Activated CD8-positive, alpha-beta memory T cell treated with anti-CD3 and anti-CD28 coated beads, Interleukin-2, amount 10 ng/mL, durations not matched to agents 7 days and 5 days (primary cell): Measurements from ENCODE around the gene ZNF407. TPM values are rescaled to one million over a fixed set of nuclear protein-coding genes. Genes with fewer than 3 reads are reported as not detected.

Source experiments
- ATAC-seq: fragments of 150-1000 bp; cut with Tn5 transposase; one replicate; pipeline ENCODE4 v1.10.0; 2021; ENCODE audit warnings: moderate library complexity
- CTCF ChIA-PET: fragments of 350-600 bp; sonication (Branson Sonifier 250); formaldehyde crosslinking; loops from one replicate; lab custom pipeline; 2021; ENCODE audit warnings: antibody characterized with exemption; lab: Charles Lee
- DNase-seq: peaks from one replicate; pipeline ENCODE4 v3.0.0-alpha.2; 2020
- H3K27ac Mint-ChIP-seq: one replicate; pipeline ENCODE4 v1.8.0; 2021; ENCODE audit warnings: mild to moderate bottlenecking, mixed read lengths
- H3K27me3 Mint-ChIP-seq: one replicate; pipeline ENCODE4 v1.8.0; 2021; ENCODE audit warnings: mixed read lengths
- H3K36me3 Mint-ChIP-seq: one replicate; pipeline ENCODE4 v1.8.0; 2021; ENCODE audit warnings: mild to moderate bottlenecking, mixed read lengths
- H3K4me1 Mint-ChIP-seq: one replicate; pipeline ENCODE4 v1.8.0; 2021; ENCODE audit warnings: mixed read lengths
- H3K4me3 Mint-ChIP-seq: one replicate; pipeline ENCODE4 v1.8.0; 2021; ENCODE audit warnings: mild to moderate bottlenecking, moderate library complexity, mixed read lengths
- H3K9me3 Mint-ChIP-seq: one replicate; pipeline ENCODE4 v1.8.0; 2022; ENCODE audit warnings: low read depth, mixed read lengths
- total RNA-seq, 2 experiments: library from RNA; stranded (reverse); gene quantifications; one replicate each; pipeline ENCODE4 v1.2.3, GENCODE V29; 2021

ZNF407 gene
- total RNA-seq, 2 experiments from 2014 or later = 12.9 to 16.6 TPM

DNA sequence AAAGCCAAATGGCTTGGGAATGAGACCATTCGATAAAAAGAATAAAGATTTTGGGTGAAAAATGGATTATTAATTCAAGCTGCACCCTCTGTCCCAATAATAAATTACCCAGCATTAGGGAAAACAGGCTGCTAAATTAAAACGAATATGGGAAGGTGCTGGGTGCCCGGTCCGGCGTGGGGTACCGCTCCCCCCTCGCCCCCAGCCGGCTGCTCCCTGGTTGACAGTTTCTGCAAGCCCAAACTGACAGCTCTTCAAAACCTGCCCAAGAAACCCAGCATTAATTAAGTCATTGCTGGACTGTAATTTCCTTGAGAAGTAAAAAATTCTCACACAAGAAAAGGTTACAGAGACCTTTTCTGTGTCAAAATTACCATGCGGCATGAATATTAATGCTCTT lies 512.6 kb downstream of the ZNF407 start:
- ATAC-seq (no peak), DNase-seq (peak; percentile 14)
- no peak overlapping the region for H3K27ac Mint-ChIP-seq
- H3K27me3 Mint-ChIP-seq = no peaks in the 10 kb centered on the region
- no peak overlapping the region for H3K4me3 Mint-ChIP-seq
- CTCF ChIA-PET = no interaction called here
- H3K4me1 Mint-ChIP-seq = no peaks in the 10 kb centered on the region
- H3K9me3 Mint-ChIP-seq = no peaks in the 10 kb centered on the region
- no peaks in the 10 kb centered on the region for H3K36me3 Mint-ChIP-seq

GRCh38 chr18:75110846-75111415 lies 513.3 kb downstream of the ZNF407 start:
- Mint-ChIP-seq H3K27me3 (no peaks in the 10 kb centered on the region), H3K4me3 (no peak overlapping the region), H3K4me1 (no peaks in the 10 kb centered on the region), H3K9me3 (no peaks in the 10 kb centered on the region), H3K36me3 (no peaks in the 10 kb centered on the region), H3K27ac (no peak overlapping the region)
- ATAC-seq (no peak), DNase-seq (peak; percentile 28)
- CTCF ChIA-PET = no interaction called here

GRCh38 chr18:75111760-75112159 lies 514.1 kb downstream of the ZNF407 start:
- Mint-ChIP-seq H3K4me1 (no peaks in the 10 kb centered on the region), H3K27ac (no peak overlapping the region), H3K36me3 (no peaks in the 10 kb centered on the region), H3K4me3 (no peak overlapping the region), H3K27me3 (no peaks in the 10 kb centered on the region), H3K9me3 (no peaks in the 10 kb centered on the region)
- CTCF ChIA-PET = no interaction called here
- ATAC-seq (no peak), DNase-seq (no peak)

GRCh38 chr18:75112186-75113096 lies 514.8 kb downstream of the ZNF407 start:
- no peaks in the 10 kb centered on the region for H3K36me3 Mint-ChIP-seq
- H3K9me3 Mint-ChIP-seq = no peaks in the 10 kb centered on the region
- CTCF ChIA-PET = no interaction called here
- no peak overlapping the region for H3K27ac Mint-ChIP-seq
- H3K4me1 Mint-ChIP-seq = no peaks in the 10 kb centered on the region
- DNase-seq = no peak
- no peaks in the 10 kb centered on the region for H3K27me3 Mint-ChIP-seq
- no peak for ATAC-seq
- no peak overlapping the region for H3K4me3 Mint-ChIP-seq

GRCh38 chr18:75113455-75113854 lies 515.8 kb downstream of the ZNF407 start:
- H3K36me3 Mint-ChIP-seq = no peaks in the 10 kb centered on the region
- no peaks in the 10 kb centered on the region for H3K27me3 Mint-ChIP-seq
- no peak for ATAC-seq

DNA sequence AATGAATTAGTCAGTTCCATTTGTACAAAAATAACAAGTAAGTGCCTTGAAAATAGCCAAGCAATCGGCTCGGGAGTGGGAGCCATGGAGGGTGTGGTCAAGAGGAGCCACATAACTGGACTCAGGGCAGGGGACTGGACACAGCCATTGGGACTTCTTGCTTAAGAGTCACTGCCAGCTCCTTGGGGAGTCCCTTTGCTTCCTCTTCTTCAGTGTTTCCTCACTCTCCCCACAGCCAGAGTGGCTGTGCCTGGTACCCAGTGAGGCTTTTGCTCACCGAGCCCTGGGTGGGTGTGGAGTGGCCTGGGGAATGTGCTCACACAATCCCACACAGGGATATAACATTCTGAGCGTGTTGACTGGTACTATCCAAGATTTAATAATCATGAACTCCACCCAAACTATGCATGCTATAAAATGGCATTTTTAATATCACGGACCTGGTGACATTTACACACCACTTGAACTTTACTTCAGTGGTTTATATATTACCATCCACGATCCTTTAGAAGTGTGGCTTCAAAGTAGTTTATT lies 516.6 kb downstream of the ZNF407 start:
- CTCF ChIA-PET = no interaction called here
- H3K4me1 Mint-ChIP-seq = no peaks in the 10 kb centered on the region
- H3K9me3 Mint-ChIP-seq = no peaks in the 10 kb centered on the region

More at GRCh38 chr18:75113455-75113854, 515.8 kb downstream of the ZNF407 start:
- no peak overlapping the region for H3K4me3 Mint-ChIP-seq
- H3K4me1 Mint-ChIP-seq = no peaks in the 10 kb centered on the region
- CTCF ChIA-PET = no interaction called here
- H3K9me3 Mint-ChIP-seq = no peaks in the 10 kb centered on the region
- no peak for DNase-seq
- H3K27ac Mint-ChIP-seq = no peak overlapping the region

More for the DNA sequence above, 516.6 kb downstream of the ZNF407 start:
- no peak for DNase-seq
- Mint-ChIP-seq H3K27ac (no peak overlapping the region), H3K4me3 (no peak overlapping the region), H3K36me3 (no peaks in the 10 kb centered on the region), H3K27me3 (no peaks in the 10 kb centered on the region)
- ATAC-seq = no peak

Other genes with a start within 250 kb of the ZNF407 start
- gene DIPK1C, start 140.6 kb upstream of the ZNF407 start, total RNA-seq = not detected
- gene CNDP2, start 101.5 kb upstream of the ZNF407 start, total RNA-seq = 100 to 1,000 TPM; 141 to 176 TPM
- under 1 TPM in 1 of 2 experiments, not detected in 1; 0.28 TPM for gene CNDP1, start 63.4 kb upstream of the ZNF407 start, total RNA-seq